ENCODE data around the gene HNRNPA1.

DNA sequence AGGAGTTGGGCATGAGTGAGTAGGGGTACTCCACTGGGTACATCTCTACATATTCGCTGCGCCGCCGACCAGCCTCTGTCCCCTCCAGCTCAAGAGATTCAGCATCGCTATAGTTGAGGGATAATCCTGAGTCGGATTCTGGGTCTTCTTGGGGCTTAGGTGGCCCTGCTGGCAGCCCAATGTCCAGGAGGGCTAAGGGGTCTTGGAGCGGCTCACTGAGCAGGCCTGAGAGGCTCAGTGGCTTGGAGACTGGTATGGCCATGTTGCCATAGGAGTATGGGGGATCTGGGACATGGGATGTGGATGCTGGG lies 12.4 kb downstream of the HNRNPA1 start:
- TF ChIP-seq, protein P1, sequence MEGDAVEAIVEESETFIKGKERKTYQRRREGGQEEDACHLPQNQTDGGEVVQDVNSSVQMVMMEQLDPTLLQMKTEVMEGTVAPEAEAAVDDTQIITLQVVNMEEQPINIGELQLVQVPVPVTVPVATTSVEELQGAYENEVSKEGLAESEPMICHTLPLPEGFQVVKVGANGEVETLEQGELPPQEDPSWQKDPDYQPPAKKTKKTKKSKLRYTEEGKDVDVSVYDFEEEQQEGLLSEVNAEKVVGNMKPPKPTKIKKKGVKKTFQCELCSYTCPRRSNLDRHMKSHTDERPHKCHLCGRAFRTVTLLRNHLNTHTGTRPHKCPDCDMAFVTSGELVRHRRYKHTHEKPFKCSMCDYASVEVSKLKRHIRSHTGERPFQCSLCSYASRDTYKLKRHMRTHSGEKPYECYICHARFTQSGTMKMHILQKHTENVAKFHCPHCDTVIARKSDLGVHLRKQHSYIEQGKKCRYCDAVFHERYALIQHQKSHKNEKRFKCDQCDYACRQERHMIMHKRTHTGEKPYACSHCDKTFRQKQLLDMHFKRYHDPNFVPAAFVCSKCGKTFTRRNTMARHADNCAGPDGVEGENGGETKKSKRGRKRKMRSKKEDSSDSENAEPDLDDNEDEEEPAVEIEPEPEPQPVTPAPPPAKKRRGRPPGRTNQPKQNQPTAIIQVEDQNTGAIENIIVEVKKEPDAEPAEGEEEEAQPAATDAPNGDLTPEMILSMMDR (IDR thresholded peaks at IDR 0.05): no peak
- TF ChIP-seq POLR2A (IDR thresholded peaks at IDR 0.05): no peak
